Fibroblast of villous mesenchyme (primary cell): ENCODE measurements around the gene NCKAP5. TPM values are rescaled to one million over a fixed set of nuclear protein-coding genes. Genes with fewer than 3 reads are reported as not detected.
A peak's percentile ranks its signal among the peaks of the same experiment; 100 is the strongest.

ENCODE experiments used
- DNase-seq: peaks from one replicate; pipeline ENCODE4 v3.0.0-alpha.2; 2010; ENCODE audit warnings: low read depth
- H3K4me3 ChIP-seq: 2 replicates; pipeline ENCODE4 v1.5.1; 2011; ENCODE audit warnings: low read depth, mild to moderate bottlenecking, low read length
- CTCF ChIP-seq: IDR thresholded peaks from 2 replicates; pipeline ENCODE4 v1.5.1; 2012; ENCODE audit warnings: low read depth, mild to moderate bottlenecking, low read length; ENCODE audit not compliant: insufficient read depth
- total RNA-seq: library from RNA; depleted of rRNA; stranded (reverse); fragments of >200 nt; gene quantifications from 2 replicates; pipeline ENCODE4 v1.2.3, GENCODE V29; 2012

NCKAP5 gene
- total RNA-seq, 1 donor, result 47.9 TPM

- no peak for DNase-seq
- no peak for TF ChIP-seq CTCF
- H3K4me3 ChIP-seq, result no peak overlapping the region
Measured at GRCh38 chr2:132953771-132954170, 614.5 kb downstream of the NCKAP5 start.

GRCh38 chr2:132951008-132951714, 617.1 kb downstream of the NCKAP5 start:
- no peak for TF ChIP-seq CTCF
- DNase-seq, result peak; percentile 4
- no peak overlapping the region for H3K4me3 ChIP-seq

- DNase-seq, result no peak
- no peak overlapping the region for H3K4me3 ChIP-seq
- no peak for TF ChIP-seq CTCF
Measured at GRCh38 chr2:132949108-132949507, 619.2 kb downstream of the NCKAP5 start.

- DNase-seq, result no peak
- no peak for TF ChIP-seq CTCF
- H3K4me3 ChIP-seq, result no peak overlapping the region
Measured at GRCh38 chr2:132948211-132948610, 620.1 kb downstream of the NCKAP5 start.

- TF ChIP-seq CTCF, result no peak
- peak; percentile 3 for DNase-seq
- H3K4me3 ChIP-seq, result no peak overlapping the region
Measured at GRCh38 chr2:132943829-132944228, 624.4 kb downstream of the NCKAP5 start.

GRCh38 chr2:132941296-132942020, 626.8 kb downstream of the NCKAP5 start:
- no peak for DNase-seq
- H3K4me3 ChIP-seq, result no peak overlapping the region
- no peak for TF ChIP-seq CTCF
